BLaER1 treated with 17β-estradiol and CSF1 and Interleukin-3, amounts not matched to agents 10 nM and 100 nM (cell line): ENCODE measurements around the gene WDR18.
A peak's percentile ranks its signal among the peaks of the same experiment; 100 is the strongest.
"Not testable (repeated sequence)": the region's sequence is repeated elsewhere in the genome, so short reads cannot be mapped to it uniquely, and the experiment has no call there.

Source experiments
- H3K27ac ChIP-seq, 11 experiments: shearing (Covaris generic); formaldehyde crosslinking; 2 replicates each; pipeline ENCODE4 v1.8.1; 2022
- H3K27me3 ChIP-seq, 11 experiments: shearing (Covaris generic); formaldehyde crosslinking; 2 replicates each; pipeline ENCODE4 v1.8.1; 2022
- H3K36me3 ChIP-seq, 11 experiments: shearing (Covaris generic); formaldehyde crosslinking; 2 replicates each; pipeline ENCODE4 v1.8.1; 2022
- H3K4me1 ChIP-seq, 10 experiments: shearing (Covaris generic); formaldehyde crosslinking; 2 replicates each; pipeline ENCODE4 v1.8.1; 2022
- H3K4me2 ChIP-seq, 11 experiments: shearing (Covaris generic); formaldehyde crosslinking; 2 replicates each; pipeline ENCODE4 v1.8.1; 2022
- H3K4me3 ChIP-seq, 10 experiments: shearing (Covaris generic); formaldehyde crosslinking; 2 replicates each; pipeline ENCODE4 v1.8.1; 2022
- H3K9ac ChIP-seq, 11 experiments: shearing (Covaris generic); formaldehyde crosslinking; 2 replicates each; pipeline ENCODE4 v1.8.1; 2022
- H3K9me3 ChIP-seq, 11 experiments: shearing (Covaris generic); formaldehyde crosslinking; replicated peaks in 1 of 11; 2 replicates each; pipeline ENCODE4 v1.8.1; 2022
- H4K20me1 ChIP-seq, 11 experiments: shearing (Covaris generic); formaldehyde crosslinking; 2 replicates each; pipeline ENCODE4 v1.8.1; 2022
- Cebpa-rat ChIP-seq, 11 experiments: shearing (Covaris generic); IDR thresholded peaks; 2 replicates each; pipeline ENCODE4 v1.8.1; 2022

The WDR18 gene

DNA sequence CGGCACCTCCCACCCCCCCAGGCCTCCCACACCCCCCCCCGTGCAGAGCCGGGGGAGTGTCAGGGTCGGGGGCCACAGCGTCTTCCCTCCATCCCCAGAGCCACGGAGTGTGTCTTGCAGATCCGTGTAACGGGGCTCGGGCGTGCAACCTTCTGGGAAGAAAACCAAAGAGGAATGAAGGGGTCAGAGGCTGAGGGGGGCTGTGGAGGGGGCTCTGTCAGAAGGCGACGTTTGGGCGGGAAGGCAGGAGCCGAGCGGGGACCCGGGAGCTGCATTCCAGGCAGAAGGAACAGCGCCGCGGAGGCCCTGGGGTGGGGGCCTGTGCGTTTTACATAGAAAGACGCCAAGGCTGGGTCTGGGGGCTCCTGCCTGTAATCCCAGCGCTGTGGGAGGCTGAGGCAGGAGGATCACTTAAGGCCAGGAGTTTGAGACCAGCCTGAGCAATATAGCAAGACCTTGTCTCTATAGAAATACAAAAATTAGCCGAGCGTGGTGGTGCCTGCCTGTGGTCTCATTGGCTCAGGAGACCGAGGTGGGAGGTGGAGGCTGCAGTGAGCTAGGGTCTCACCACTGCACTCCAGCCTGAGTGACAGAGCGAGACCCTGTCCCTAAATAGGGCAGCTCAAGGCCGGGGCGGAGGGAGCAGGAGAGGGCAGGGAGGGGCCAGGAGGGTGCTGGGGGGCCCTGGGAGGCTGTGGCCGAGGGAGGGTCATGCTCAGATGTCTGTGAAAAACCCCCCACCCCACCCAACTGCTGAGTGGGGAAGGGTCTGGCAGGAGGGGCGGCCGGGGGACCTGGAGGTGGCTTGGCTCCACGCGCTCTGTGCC lies 30.5 kb upstream of the WDR18 start:
- no peak for TF ChIP-seq Cebpa-rat (IDR thresholded peaks at IDR 0.05)
- Histone ChIP-seq H3K4me1 (peaks cover 79 to 98% (median 93%) of the 10 kb centered on the region in 10 experiments), H3K9me3 (no peaks in the 10 kb centered on the region), H3K4me3 (peak overlapping the region in 9 of 10 experiments; percentile 49 to 71 (median 61); a peak in 17 of 20 replicates), H3K27me3 (no peaks in the 10 kb centered on the region), H3K36me3 (peaks cover 0 to 23% (median 0%) of the 10 kb centered on the region in 11 experiments; a peak in 7 of 22 replicates), H3K4me2 (peak overlapping the region; percentile 98 to 100 (median 100)), H3K27ac (peak overlapping the region; percentile 84 to 95 (median 94); a peak in 20 of 22 replicates), H4K20me1 (peaks cover 0 to 68% (median 19%) of the 10 kb centered on the region in 11 experiments; a peak in 14 of 22 replicates), H3K9ac (peak overlapping the region; percentile 79 to 94 (median 86); a peak in 21 of 22 replicates)

DNA sequence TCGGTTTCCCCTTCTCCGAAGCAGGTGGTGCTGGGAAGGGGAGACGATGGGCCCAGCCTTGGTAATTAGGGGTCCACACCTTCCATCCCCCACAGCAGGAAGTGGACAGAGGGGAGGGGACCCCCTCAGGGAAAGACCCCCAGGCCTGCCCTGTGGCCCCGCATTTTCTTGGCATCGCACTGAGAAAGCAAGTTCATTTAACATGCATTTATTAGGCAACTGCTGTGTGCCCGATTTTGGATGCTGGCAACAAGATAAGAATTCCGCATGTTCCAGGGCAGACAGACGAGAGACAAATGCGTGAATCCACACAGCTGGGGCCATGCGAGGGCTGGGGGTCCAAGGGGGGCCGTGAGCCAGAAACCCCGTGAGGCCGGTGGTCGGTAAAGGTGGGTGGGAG lies 29.9 kb upstream of the WDR18 start:
- peaks cover 73 to 97% (median 90%) of the 10 kb centered on the region in 10 experiments for H3K4me1 ChIP-seq
- peak overlapping the region; percentile 84 to 95 (median 94); a peak in 18 of 22 replicates for H3K27ac ChIP-seq
- peak overlapping the region; percentile 79 to 94 (median 86); a peak in 21 of 22 replicates for H3K9ac ChIP-seq
- no peaks in the 10 kb centered on the region for H3K9me3 ChIP-seq
- peak overlapping the region in 6 of 10 experiments; percentile 20 to 71 (median 61); a peak in 10 of 20 replicates for H3K4me3 ChIP-seq
- no peaks in the 10 kb centered on the region for H3K27me3 ChIP-seq
- peak overlapping the region; percentile 98 to 100 (median 100) for H3K4me2 ChIP-seq
- H3K36me3 ChIP-seq = peaks cover 3 to 29% (median 6%) of the 10 kb centered on the region in 11 experiments; a peak in 17 of 22 replicates
- no peak for TF ChIP-seq Cebpa-rat (IDR thresholded peaks at IDR 0.05)
- peaks cover 0 to 69% (median 22%) of the 10 kb centered on the region in 11 experiments; a peak in 14 of 22 replicates for H4K20me1 ChIP-seq

DNA sequence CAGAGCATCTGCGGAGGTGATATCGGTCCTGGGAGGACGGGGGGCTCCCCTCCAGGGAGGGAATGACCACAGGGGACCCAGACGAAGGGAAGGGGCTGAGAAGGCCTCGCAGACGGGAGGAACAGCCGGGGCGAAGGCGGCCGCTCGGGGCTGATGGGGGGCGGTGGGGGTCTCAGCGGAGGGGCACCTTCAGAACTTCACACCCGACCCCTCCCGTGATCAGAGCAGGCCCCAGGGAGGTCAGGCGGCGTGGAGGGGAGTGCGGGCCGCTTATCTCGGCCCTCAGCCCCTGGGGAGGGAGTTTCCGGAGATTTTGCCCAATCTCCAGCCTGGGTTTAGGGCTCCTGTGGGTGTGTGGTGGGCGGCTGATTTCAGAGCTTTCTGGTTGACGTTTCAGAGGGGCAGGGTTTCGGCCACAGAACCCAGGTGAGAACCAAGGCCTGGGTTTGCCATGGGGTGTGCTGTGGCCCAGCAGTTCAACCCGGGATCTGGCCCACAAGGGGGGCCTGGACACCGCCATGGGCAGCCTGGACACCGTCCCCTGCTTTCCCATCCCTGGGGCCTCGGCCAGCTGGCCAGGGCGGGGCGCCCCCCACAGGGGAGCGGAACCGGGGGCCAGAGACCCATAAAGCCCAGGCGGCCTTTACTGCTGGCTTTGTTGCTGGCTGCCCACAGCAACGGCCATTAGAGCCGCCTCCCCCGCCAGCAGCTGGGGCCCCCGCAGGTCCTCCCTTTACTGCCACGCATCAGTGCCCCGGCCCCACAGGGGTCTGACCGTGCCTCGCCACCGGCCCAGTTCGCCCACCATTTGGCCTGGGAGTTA lies 29.3 kb upstream of the WDR18 start:
- Histone ChIP-seq H3K27ac (peak overlapping the region; percentile 54 to 95 (median 91); a peak in 21 of 22 replicates), H3K9me3 (no peaks in the 10 kb centered on the region), H4K20me1 (peaks cover 0 to 69% (median 28%) of the 10 kb centered on the region in 11 experiments; a peak in 14 of 22 replicates), H3K27me3 (no peaks in the 10 kb centered on the region), H3K4me1 (peaks cover 72 to 92% (median 84%) of the 10 kb centered on the region in 10 experiments), H3K4me2 (peak overlapping the region; percentile 98 to 100 (median 100)), H3K4me3 (peak overlapping the region in 8 of 10 experiments; percentile 11 to 71 (median 48); a peak in 12 of 20 replicates), H3K36me3 (peaks cover 9 to 36% (median 12%) of the 10 kb centered on the region in 11 experiments; a peak in 20 of 22 replicates), H3K9ac (peak overlapping the region; percentile 79 to 94 (median 86); a peak in 21 of 22 replicates)
- no peak for TF ChIP-seq Cebpa-rat (IDR thresholded peaks at IDR 0.05)

DNA sequence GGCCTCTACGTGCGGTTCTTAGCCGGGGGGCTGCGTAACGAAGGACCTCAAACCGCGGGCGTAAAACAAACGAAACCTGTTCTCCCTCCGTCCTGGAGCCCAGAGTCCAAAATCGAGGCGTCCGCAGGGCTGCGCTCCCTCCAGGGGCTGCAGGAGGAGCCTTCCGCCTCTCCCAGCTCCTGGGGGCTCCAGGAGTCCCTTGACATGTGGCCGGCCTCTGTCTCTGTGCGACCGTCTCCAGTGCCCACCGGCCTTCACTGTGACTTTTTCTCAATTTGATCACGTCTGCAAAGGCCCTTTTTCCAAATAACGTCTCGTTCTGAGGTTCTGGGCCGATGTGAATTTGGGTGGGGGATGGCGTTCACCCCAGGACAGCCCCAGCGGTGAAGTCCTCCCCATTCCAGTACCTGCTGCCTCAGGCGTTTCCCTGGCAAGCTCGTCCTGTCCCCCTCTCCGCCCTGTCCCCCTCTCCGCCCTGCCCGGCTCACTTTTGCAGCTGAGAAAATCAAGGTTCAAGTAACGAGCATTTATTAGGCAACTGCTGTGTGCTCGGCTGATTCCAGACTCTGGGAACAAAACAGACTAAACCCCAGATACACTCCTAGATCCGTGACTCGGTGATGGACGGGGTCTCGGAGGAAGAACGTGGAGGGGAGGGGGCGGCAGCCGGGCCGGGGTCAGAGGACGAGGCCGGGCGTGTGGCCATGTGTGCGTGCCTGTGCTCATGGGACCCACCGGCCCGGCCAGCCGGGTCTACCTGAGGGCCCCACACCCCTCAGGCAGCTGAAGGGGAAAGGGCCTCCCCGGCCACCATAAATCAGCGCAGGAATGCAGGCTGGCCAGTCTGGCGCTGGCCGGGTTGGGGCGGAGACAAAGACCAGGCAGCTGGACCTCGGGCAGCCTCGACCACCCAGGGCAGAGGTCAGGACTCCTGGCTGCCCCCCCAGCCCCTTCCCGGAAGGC lies 28.1 kb upstream of the WDR18 start:
- Histone ChIP-seq H3K9ac (peak overlapping the region in 7 of 11 experiments; percentile 2 to 94 (median 81); a peak in 7 of 22 replicates), H3K27me3 (no peaks in the 10 kb centered on the region), H3K27ac (peak overlapping the region in 8 of 11 experiments; percentile 20 to 95 (median 92); a peak in 7 of 22 replicates), H3K4me3 (no peak overlapping the region), H3K9me3 (no peaks in the 10 kb centered on the region), H3K36me3 (peaks cover 20 to 48% (median 24%) of the 10 kb centered on the region in 11 experiments; a peak in 21 of 22 replicates), H3K4me1 (peaks cover 62 to 86% (median 73%) of the 10 kb centered on the region in 10 experiments), H4K20me1 (peaks cover 6 to 72% (median 35%) of the 10 kb centered on the region in 11 experiments; a peak in 15 of 22 replicates), H3K4me2 (peak overlapping the region; percentile 98 to 100 (median 100); a peak in 21 of 22 replicates)
- no peak for TF ChIP-seq Cebpa-rat (IDR thresholded peaks at IDR 0.05)

DNA sequence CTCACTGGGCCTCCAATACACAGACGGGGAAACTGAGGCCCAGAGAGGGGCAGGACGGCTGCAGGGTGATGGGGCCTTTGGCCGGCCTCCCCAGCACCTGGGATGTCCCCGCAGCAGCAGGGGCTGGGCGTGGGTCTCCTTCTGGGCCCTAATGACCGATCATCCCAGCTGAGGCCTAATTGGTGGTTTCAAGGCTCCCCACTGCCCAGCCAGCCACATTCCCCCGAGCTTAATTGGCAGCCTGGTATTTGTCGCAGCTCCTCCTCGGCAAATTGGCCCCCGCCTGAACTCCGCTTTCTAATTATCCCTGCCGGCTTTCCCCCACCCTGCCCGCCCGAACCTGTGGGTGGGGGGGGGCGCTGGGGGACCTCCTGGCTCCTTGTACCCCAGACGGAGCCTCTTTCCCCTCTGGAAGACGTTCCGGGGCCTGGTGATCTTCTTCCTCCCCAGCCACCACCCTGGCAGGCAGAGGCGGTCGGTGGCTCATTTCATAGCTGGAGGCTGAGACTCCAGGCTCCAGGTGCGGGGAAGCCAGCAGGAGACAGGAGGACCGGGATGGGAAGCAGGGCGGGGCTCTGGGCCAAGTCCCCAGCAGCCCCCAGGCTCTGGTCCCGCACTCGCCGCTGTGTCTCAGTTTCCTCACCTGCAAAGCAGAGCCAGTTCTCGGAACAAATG lies 27.2 kb upstream of the WDR18 start:
- H3K4me2 ChIP-seq = peak overlapping the region; percentile 0 to 100 (median 56); a peak in 14 of 22 replicates
- no peaks in the 10 kb centered on the region for H3K27me3 ChIP-seq
- no peaks in the 10 kb centered on the region for H3K9me3 ChIP-seq
- H3K4me1 ChIP-seq = peaks cover 54 to 86% (median 69%) of the 10 kb centered on the region in 10 experiments
- peak overlapping the region in 7 of 11 experiments; percentile 6 to 31 (median 24); a peak in 8 of 22 replicates for H3K9ac ChIP-seq
- peaks cover 21 to 56% (median 31%) of the 10 kb centered on the region in 11 experiments; a peak in 21 of 22 replicates for H3K36me3 ChIP-seq
- TF ChIP-seq Cebpa-rat (IDR thresholded peaks at IDR 0.05) = no peak
- peaks cover 6 to 71% (median 35%) of the 10 kb centered on the region in 11 experiments; a peak in 15 of 22 replicates for H4K20me1 ChIP-seq
- H3K4me3 ChIP-seq = no peak overlapping the region
- peak overlapping the region in 5 of 11 experiments; percentile 20 to 94 (median 23); a peak in 6 of 22 replicates for H3K27ac ChIP-seq

DNA sequence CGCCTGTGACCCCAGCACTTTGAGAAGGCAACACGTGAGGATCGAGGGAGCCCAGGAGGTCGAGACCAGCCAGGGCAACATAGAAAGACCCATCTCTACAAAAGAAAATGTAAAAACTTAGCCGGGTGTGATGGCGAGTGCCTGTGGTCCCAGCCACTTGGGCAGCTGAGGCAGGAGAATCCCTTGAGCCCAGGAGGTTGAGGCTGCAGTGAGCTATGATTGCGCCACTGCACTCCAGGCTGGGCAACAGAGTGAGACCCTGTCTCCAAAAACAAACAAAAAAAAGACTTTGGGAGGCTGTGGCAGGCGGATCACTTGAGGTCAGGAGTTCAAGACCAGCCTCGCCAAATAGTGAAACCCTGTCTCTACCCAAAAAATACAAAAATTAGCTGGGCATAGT lies 26.6 kb upstream of the WDR18 start:
- Histone ChIP-seq H3K36me3 (peaks cover 21 to 62% (median 35%) of the 10 kb centered on the region in 11 experiments; a peak in 21 of 22 replicates), H3K9ac (peak overlapping the region in 4 of 11 experiments; percentile 6 to 26 (median 20); a peak in 5 of 22 replicates), H3K4me2 (peak overlapping the region in 9 of 11 experiments; percentile 0 to 66 (median 51); a peak in 13 of 22 replicates), H3K27ac (peak overlapping the region in 2 of 11 experiments; percentile 5 to 40; a peak in 4 of 22 replicates), H3K4me1 (peaks cover 47 to 86% (median 66%) of the 10 kb centered on the region in 10 experiments), H4K20me1 (peaks cover 6 to 69% (median 35%) of the 10 kb centered on the region in 11 experiments; a peak in 15 of 22 replicates)
- H3K9me3 ChIP-seq, H3K27me3 ChIP-seq, H3K4me3 ChIP-seq: not testable (repeated sequence)
- peak in 1 of 11 experiments; percentile 38; a peak in 1 of 22 replicates for TF ChIP-seq Cebpa-rat (IDR thresholded peaks at IDR 0.05)
